Bronchus fibroblast of lung (primary cell): ENCODE measurements around the gene ZNF726. TPM values are rescaled to one million over a fixed set of nuclear protein-coding genes. Genes with fewer than 3 reads are reported as not detected.

Experiments
- total RNA-seq: library from RNA; depleted of rRNA; stranded (reverse); fragments of >200 nt; gene quantifications from 2 replicates; pipeline ENCODE4 v1.2.3, GENCODE V29; 2015

ZNF726 gene
- 4.4 and 6.2 TPM in 2 replicates for total RNA-seq

DNA sequence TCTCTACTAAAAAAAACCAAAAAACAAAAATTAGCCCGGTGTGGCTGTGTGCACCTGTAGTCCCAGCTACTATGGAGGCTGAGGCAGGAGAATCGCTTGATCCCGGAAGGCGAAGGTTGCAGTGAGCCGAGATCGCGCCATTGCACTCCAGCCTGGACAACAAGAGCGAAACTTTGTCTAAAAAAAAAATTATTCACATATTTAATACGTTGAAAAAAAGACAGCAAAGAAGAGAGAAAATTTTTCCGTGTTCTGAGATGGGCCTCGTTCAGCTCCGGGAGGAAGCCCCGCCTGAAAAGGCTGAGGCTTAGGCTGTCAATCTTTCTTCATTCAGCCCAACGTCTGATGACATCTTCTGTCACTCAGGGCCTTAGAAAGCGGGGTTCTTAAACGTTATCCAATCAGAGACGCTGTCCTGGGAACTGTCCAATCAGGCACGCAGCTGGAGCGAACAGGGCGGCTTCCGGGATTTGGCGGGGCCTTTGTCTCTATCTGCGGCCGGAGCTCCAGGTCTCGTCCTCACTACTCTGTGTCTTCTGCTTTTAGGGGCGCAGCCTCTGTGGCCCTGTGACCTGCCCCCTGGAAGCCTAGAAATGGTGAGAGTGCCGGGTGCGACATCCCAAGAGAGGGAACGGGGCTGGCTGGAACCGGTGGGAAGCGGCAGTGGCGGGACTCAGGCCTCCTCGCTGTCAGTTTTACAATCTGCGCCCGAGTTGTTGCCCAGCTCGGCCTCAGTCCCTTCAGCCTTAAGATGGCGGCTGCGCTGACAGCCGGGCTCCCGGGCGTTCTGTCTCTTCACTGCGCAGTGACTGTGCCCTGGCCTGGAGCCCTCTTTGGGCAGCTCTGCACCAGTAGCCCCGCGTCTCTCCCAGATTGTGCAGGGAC is at the start of gene ZNF726:
Gene ZNF726 (plus strand): TSS at position 485 of the 885 bp plus-strand sequence. CDS start 109 bp downstream, at position 594.

Other genes starting within 250 kb of the ZNF726 start
- gene ZNF675, start 227.7 kb upstream of the ZNF726 start, total RNA-seq: 3.7 and 5.7 TPM in 2 replicates
- 1.3 and 1.5 TPM in 2 replicates for gene ZNF681, start 156.0 kb upstream of the ZNF726 start, total RNA-seq
- 5.1 and 9.9 TPM in 2 replicates for gene ZNF254, start 172.3 kb downstream of the ZNF726 start, total RNA-seq